Skin of body (tissue), 2 donors: ENCODE data around the gene C4orf50. TPM values are rescaled to one million over a fixed set of nuclear protein-coding genes. Genes with fewer than 3 reads are reported as not detected.
"Not testable (repeated sequence)": the region's sequence is repeated elsewhere in the genome, so short reads cannot be mapped to it uniquely, and the experiment has no call there.

Experiments used
- DNase-seq: peaks from one replicate; lab custom pipeline; 2025; lab: John Stamatoyannopoulos, UW
- total RNA-seq: library from RNA; depleted of rRNA; stranded (reverse); fragments of >200 nt; gene quantifications from one replicate; pipeline ENCODE4 v1.2.3, GENCODE V29; 2014

C4orf50 gene
- total RNA-seq, 1 donor from 2014 or later, result 0.10 TPM

DNA sequence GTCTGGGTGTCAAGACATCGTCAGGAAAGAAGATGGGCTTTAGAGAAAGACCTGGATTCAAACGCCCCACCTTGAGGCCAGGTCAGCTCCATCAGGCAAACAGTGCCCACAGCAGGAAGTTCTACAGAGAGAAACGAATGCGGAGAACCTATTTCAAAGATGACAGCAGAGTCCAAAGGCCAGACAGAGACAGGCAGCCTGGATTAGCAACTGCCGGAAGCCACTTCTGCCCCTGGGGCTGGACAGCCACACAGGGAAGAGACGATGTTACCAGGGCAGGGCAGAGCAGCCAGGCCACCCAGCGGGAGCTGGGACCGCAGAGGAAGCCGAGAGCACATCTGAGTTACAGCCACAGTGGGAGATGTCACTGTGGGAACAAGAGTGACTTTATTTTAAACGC lies 1.2 kb downstream of the C4orf50 start:
- no peak for DNase-seq

DNA sequence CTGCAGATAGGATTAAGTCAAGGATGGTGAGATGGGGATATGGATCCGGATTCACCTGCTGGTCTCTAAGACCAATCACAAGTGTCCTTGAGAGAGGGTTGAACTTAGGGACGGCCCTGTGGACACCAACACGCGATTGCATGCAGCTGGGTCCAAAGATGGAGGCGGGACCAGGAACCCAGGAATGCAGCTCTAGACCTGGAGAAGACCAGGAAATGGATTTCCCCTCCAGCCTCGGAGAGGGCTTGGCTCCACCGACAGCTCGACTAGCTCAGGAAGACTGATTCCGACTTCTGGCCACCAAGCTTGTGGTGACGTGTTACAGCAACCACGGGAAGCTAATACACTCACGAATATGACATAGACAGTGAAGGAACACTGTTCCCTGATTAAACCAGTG lies 4.7 kb downstream of the C4orf50 start:
- no peak for DNase-seq

- DNase-seq, result no peak
These were observed 6.0 kb downstream of the C4orf50 start for GRCh38 chr4:6012200-6012599.

DNA sequence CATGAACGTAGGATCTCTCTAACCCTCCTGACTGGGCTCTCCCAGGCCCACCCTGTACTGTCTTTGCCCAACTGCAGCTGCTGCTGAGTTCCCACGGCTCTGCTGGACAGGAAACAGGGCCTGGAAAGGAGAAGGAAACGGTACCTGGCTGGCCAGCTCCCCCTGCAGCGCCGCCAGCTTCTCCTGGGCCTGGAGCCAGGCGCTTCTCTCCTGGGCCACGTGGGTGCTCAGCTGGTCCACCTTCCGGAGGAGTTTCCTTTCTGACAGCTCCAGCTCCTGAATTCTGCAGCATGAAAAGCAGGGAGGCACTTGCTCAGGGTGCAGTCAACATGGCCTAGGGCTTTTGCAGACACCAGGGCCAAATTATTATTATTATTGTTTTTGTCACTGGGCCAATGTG lies 6.5 kb downstream of the C4orf50 start:
- DNase-seq, result no peak

GRCh38 chr4:6011271-6011671 lies 7.0 kb downstream of the C4orf50 start:
- DNase-seq, result no peak

DNA sequence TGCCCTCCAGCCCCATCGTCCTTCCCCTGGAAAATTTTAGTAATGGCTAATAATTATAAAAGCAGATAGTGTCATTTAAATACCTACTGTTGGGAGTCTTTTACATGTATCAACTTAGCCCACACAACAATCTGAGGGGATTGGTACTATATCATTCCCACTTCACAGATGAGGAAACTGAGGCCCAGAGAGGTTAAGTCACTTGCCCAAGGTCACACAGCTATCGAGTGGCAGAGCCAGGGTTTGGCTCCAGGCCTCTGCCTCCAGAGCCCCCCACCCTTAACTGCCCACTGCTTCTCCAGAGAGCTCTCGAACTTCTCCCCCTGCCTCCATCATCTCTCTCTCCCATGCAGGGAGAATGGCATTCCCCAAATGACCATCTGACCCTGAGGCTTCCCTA lies 7.4 kb downstream of the C4orf50 start:
- no peak for DNase-seq

DNA sequence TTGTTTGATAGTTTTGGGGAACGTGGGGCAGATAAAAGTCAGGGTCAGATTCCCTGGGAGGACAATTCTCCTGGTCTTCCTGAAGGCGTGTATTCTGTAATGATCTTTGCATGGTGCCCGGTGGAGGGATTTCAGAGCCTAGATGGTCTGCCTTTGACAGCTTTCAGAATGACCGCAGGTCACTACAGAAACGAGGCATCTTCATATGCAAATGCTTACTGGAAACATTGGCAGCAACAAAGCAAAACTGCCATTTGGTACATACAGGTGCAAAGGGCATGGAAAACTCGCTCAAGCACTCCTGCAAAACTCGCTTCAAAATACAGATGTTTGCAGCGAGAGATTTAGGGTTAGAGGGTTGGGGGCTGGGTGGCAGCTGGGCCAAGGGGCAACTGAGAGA lies 8.8 kb downstream of the C4orf50 start:
- DNase-seq, result no peak

GRCh38 chr4:6008766-6009385 lies 9.4 kb downstream of the C4orf50 start:
- DNase-seq, result no peak

DNA sequence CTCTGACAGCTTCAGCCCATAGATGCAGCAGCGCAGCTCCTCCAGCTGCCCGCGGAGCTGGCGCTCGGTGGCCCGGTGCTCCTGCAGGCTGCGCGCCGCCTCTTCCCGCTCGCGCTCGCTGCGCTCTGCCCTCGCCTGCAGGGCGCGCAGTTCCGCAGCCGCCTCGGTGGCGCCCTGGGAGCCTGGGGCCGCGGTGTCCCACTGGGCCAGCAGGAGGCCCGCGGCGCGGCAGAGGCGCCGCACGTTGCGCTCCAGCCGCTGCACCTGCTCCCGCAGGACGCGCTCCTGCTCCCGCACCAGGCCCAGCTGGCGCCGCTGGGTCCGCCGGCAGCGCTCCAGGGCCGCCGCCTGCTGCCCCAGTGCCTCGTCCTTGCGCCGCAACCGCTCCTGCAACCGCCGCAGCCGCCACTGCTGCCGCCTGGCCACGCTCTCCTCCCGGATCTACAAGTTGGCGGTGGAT lies 10.1 kb downstream of the C4orf50 start:
- DNase-seq, result no peak

GRCh38 chr4:6005175-6005574 lies 13.1 kb downstream of the C4orf50 start:
- no peak for DNase-seq

DNA sequence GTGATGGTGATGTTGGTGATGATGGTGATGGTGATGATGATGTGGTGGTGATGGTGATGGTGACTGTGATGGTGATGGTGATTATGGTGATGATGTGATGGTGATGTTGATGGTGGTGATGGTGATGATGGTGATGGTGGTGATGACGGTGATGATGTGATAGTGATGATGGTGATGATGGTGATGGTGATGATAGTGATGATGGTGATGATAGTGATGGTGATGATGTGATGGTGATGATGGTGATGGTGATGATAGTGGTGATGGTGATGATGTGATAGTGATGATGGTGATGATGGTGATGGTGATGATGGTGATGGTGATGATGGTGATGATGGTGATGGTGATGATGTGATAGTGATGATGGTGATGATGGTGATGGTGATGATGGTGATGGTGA lies 14.7 kb downstream of the C4orf50 start:
- DNase-seq, result not testable (repeated sequence)

DNA sequence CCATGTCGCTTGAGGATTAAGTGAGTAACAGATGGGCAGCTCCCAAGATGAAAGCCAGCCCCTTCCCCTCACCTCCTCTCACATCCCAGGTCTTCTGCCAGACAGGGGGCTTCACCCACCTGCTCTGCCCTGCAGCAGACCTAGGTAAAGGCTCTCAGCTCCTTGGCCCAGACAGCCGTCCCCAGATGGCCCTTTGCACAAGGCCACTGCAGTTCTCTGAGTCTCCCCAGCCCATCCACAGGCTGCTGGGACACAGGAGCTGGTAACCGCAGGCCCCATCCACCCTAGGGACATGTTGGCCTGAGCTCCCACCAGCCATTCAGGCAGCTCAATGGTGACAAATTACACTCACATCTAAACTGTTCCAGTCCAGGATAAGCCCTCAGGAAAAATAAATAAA lies 15.3 kb downstream of the C4orf50 start:
- no peak for DNase-seq

- DNase-seq, result no peak
These were observed 15.8 kb downstream of the C4orf50 start for GRCh38 chr4:6002492-6002833.

DNA sequence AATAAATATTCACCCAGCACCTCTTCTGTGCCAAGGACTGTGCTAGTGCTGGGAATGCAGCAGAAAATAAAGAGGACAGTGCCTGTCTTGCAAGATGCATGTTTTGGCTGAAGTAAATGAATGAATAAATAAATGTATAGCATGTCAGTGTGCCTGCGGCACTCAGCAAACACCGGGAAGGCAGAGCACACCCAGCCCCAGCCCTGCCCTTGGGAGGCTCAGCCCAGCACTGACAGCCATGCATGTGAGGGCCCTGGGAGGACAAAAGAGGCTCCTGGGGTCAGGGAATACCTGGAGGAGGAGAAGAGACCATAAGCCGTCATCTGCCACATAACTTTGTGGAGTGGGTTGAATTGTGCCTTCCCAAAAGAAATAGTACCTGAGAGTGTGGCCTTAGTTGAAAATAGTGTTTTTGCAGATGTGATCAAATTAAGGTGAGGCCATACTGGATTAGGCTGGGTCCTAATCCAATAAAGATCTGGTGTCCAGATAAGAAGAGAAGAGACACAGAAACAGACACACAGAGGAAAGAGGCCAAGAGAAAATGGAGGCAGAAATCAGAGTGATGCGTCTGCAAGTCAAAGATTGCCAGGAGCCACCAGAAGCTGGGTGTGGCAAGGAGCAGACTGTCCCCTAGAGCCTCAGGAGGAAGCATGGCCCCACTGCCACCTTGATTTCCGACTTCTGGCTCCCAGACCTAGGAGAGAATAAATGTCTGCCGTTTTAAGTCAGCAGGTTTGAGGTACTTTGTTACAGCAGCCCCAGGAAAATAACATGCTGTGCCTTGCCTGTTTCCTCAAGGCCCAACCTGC lies 16.3 kb downstream of the C4orf50 start:
- DNase-seq, result no peak

DNA sequence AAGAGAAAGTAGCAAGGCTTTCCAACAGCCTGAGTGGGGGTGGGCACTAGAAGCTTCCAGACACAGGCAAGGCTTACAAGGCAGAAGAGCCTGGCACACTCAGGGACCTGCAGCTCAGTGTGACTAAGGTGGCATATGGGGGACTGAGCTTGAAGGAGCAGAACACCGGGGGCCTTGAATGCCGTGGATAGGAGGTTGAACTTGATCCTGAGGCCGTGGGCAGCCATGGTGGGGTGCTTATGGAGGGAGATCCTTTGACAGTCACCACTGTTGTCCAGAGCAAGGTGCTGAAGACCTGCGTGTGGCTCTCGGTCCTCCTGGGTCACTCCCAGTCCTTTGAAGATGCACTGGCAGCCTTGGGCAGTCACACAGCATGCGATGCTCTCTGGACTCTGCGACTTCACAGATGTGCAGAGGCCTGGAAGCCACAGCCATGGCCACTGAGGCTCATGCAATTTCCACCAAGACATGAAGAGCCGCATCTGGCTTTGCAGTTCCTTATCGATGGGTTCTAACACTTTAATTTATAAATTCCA lies 18.3 kb downstream of the C4orf50 start:
- DNase-seq, result no peak

GRCh38 chr4:5999356-5999755 lies 18.9 kb downstream of the C4orf50 start:
- no peak for DNase-seq

DNA sequence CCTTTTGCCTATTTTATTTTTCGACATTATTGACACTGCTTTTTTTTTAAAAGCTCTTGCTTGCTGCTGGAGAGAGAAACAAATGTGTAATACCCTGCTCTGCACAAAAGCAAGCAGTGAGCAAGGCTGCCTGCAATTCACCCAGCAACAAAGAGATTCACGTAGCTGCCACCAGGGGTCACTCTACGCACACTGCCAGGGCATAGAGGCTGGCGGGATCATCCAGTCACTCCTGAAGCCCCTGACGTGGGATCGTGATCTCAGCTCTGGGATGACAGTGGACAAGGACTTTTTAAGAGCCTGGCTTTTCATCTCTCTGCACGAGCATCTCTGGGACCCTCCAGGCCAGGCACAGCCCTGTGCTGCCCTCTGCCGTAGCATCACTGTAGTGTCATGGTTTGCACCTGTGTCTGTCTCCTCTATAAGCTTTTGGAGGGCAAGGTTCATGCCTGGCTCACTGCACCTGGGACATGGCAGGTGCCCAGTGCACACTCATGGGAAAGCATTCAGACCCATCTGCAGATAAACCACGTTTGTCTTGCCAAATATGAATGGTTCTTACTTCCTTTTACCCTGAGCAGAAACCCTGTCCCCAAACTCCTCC lies 19.8 kb downstream of the C4orf50 start:
- DNase-seq, result peak; percentile 52

DNA sequence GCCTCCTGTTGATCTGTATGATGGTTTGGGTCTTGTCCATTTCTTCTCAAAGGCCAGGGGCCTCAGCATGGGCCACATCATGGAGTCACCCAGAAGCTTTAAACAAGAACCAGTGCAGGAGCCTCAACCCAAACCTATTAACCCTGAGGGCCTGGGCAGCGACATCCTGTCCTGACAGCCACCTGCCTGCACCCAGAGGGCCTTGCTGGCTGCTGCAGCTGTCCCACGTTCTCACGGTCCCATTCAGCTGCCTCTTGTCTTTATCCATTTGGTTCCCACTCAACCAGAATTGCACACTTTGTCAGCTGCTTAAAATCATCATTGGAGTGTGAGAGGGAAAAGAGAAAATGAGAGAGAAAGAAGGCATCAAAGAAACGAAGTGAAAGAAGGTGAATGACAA lies 21.6 kb downstream of the C4orf50 start:
- no peak for DNase-seq

- no peak for DNase-seq
These were observed 22.2 kb downstream of the C4orf50 start for GRCh38 chr4:5995901-5996623.

GRCh38 chr4:5993876-5994811 lies 24.1 kb downstream of the C4orf50 start:
- no peak for DNase-seq

DNA sequence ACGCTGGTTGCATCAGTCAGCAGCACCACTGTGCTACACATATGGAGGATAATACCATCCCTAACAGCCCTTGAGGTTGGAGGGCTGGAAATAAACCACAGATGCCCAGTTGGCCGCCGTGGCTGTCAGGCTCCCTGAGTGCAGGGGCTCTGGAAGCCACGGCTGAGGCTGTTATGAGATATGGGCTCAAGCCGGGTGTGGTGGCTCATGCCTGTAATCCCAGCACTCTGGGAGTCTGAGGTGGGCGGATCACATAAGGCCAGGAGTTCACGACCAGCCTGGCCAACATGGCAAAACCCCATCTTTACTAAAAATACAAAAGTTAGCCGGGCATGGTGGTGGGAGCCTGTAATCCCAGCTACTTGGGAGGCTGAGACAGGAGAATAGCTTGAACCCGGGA lies 24.9 kb downstream of the C4orf50 start:
- not testable (repeated sequence) for DNase-seq
